Liver (tissue), 9 donors: ENCODE measurements around the gene XCR1. TPM values are rescaled to one million over a fixed set of nuclear protein-coding genes. Genes with fewer than 3 reads are reported as not detected.

Experiments used
- DNase-seq: peaks from one replicate; pipeline ENCODE4 v3.0.0-alpha.2; 2017; ENCODE audit warnings: low spot score
- H3K27ac ChIP-seq, 2 donors: one replicate each; pipeline ENCODE4 v1.7.0; 2013; ENCODE audit warnings: inconsistent platforms in 2 of 2, low read length in 2 of 2, control low read depth in 1 of 2, low read depth in 1 of 2, mild to moderate bottlenecking in 1 of 2
- H3K27me3 ChIP-seq, 4 donors: one replicate each; pipeline versions ENCODE4 v1.6.1 to v1.7.0; 2013; ENCODE audit warnings: low read length in 3 of 4, inconsistent platforms in 1 of 4, mild to moderate bottlenecking in 1 of 4, moderate library complexity in 1 of 4; ENCODE audit not compliant: control insufficient read depth in 4 of 4, insufficient read depth in 4 of 4
- H3K36me3 ChIP-seq, 4 donors: one replicate each; pipeline versions ENCODE4 v1.6.1 to v1.7.0; 2013; ENCODE audit warnings: low read length in 3 of 4, mild to moderate bottlenecking in 3 of 4, low read depth in 1 of 4, moderate library complexity in 1 of 4; ENCODE audit not compliant: control insufficient read depth in 4 of 4, insufficient read depth in 3 of 4
- H3K4me1 ChIP-seq, 4 donors: one replicate each; pipeline versions ENCODE4 v1.6.1 to v1.7.0; 2013; ENCODE audit warnings: low read length in 3 of 4, mild to moderate bottlenecking in 3 of 4, moderate library complexity in 1 of 4; ENCODE audit not compliant: control insufficient read depth in 4 of 4, insufficient read depth in 4 of 4
- H3K4me3 ChIP-seq, 3 donors: one replicate each; pipeline versions ENCODE4 v1.6.1 to v1.7.0; 2013; ENCODE audit warnings: low read length in 3 of 3, control low read depth in 1 of 3, low read depth in 1 of 3, mild to moderate bottlenecking in 1 of 3
- H3K9ac ChIP-seq, 2 donors: one replicate each; pipeline ENCODE4 v1.7.0; 2013; ENCODE audit warnings: low read length in 2 of 2, mild to moderate bottlenecking in 2 of 2, moderate library complexity in 2 of 2, control low read depth in 1 of 2, low read depth in 1 of 2
- H3K9me3 ChIP-seq, 4 donors: one replicate each; pipeline versions ENCODE4 v1.6.1 to v1.7.0; 2013; ENCODE audit warnings: low read length in 3 of 4; ENCODE audit not compliant: control insufficient read depth in 4 of 4
- ATF3 ChIP-seq: IDR thresholded peaks from 2 replicates; pipeline ENCODE4 v1.6.1; 2016; ENCODE audit warnings: antibody characterized with exemption
- EGR1 ChIP-seq, 2 donors: IDR thresholded peaks; 2 replicates each; pipeline ENCODE4 v1.6.1; 2016 to 2018; ENCODE audit warnings: antibody characterized with exemption in 2 of 2, low read depth in 2 of 2
- FOXA1 ChIP-seq: IDR thresholded peaks from 2 replicates; pipeline ENCODE4 v1.6.1; 2016; ENCODE audit warnings: antibody characterized with exemption
- FOXA2 ChIP-seq: IDR thresholded peaks from 2 replicates; pipeline ENCODE4 v1.6.1; 2016; ENCODE audit warnings: antibody characterized with exemption
- RAD21 ChIP-seq, 2 donors: IDR thresholded peaks; 2 replicates each; pipeline ENCODE4 v1.6.1; 2016; ENCODE audit warnings: antibody characterized with exemption in 2 of 2, mild to moderate bottlenecking in 2 of 2
- SP1 ChIP-seq: IDR thresholded peaks from 2 replicates; pipeline ENCODE4 v1.6.1; 2018; ENCODE audit warnings: antibody characterized with exemption, mild to moderate bottlenecking
- TAF1 ChIP-seq: conservative IDR thresholded peaks from 2 replicates; pipeline ENCODE4 v1.6.1; 2016; ENCODE audit warnings: antibody characterized with exemption, mild to moderate bottlenecking
- YY1 ChIP-seq: IDR thresholded peaks from 2 replicates; pipeline ENCODE4 v1.6.1; 2016; ENCODE audit warnings: antibody characterized with exemption, mild to moderate bottlenecking
- ZBTB33 ChIP-seq: IDR thresholded peaks from 2 replicates; pipeline ENCODE4 v1.6.1; 2016; ENCODE audit warnings: antibody characterized with exemption
- WGBS: extraction: QIAGEN DNeasy Blood & Tissue Kit; methylation state at CpG from one replicate; pipeline ENCODE4 v1.1.7; 2013; 5-methylcytosine and 5-hydroxymethylcytosine counted together
- polyA plus RNA-seq, 2 donors: library from polyadenylated mRNA; stranded (reverse) in 1 of 2; unstranded in 1 of 2; fragments of 200-250 nt in 1 of 2; fragments of >200 nt in 1 of 2; fragmentation: Nextera tagmentation in 1 of 2; extraction: Ambion mirVana in 1 of 2; gene quantifications; one replicate each; pipeline versions ENCODE4 v1.2.1 to v1.2.3, GENCODE V29; 2013 to 2015
- total RNA-seq, 2 donors: library from RNA; depleted of rRNA; stranded (reverse); fragments of >200 nt; gene quantifications; one replicate each; pipeline ENCODE4 v1.2.3, GENCODE V29; 2014
- TF ChIP-seq, protein P1 (sequence below): IDR thresholded peaks from 2 replicates; pipeline ENCODE4 v1.6.1; 2016; ENCODE audit warnings: antibody characterized with exemption, mild to moderate bottlenecking
- donor health status: healthy.
- donor health status: healthy.
- donor health status: healthy.
- donor health status: healthy.
- donor health status: healthy.

XCR1 gene
- total and polyA plus RNA-seq, 4 donors = under 0.01 to 0.08 (median 0.03) TPM; not detected in 1

GRCh38 chr3:46071222-46071858, 44.1 kb upstream of the XCR1 start:
- TF ChIP-seq EGR1 (IDR thresholded peaks at IDR 0.05; ENCODE audit: low read depth in 2 of 2) (no peak), YY1 (no peak), FOXA2 (no peak), ATF3 (no peak), RAD21 (IDR thresholded peaks at IDR 0.05) (no peak), FOXA1 (no peak), SP1 (no peak)
- TF ChIP-seq, protein P1, sequence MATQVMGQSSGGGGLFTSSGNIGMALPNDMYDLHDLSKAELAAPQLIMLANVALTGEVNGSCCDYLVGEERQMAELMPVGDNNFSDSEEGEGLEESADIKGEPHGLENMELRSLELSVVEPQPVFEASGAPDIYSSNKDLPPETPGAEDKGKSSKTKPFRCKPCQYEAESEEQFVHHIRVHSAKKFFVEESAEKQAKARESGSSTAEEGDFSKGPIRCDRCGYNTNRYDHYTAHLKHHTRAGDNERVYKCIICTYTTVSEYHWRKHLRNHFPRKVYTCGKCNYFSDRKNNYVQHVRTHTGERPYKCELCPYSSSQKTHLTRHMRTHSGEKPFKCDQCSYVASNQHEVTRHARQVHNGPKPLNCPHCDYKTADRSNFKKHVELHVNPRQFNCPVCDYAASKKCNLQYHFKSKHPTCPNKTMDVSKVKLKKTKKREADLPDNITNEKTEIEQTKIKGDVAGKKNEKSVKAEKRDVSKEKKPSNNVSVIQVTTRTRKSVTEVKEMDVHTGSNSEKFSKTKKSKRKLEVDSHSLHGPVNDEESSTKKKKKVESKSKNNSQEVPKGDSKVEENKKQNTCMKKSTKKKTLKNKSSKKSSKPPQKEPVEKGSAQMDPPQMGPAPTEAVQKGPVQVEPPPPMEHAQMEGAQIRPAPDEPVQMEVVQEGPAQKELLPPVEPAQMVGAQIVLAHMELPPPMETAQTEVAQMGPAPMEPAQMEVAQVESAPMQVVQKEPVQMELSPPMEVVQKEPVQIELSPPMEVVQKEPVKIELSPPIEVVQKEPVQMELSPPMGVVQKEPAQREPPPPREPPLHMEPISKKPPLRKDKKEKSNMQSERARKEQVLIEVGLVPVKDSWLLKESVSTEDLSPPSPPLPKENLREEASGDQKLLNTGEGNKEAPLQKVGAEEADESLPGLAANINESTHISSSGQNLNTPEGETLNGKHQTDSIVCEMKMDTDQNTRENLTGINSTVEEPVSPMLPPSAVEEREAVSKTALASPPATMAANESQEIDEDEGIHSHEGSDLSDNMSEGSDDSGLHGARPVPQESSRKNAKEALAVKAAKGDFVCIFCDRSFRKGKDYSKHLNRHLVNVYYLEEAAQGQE = no peak
- H3K9ac ChIP-seq = no peak overlapping the region
- H3K27ac ChIP-seq = no peak overlapping the region
- 89% methylated on average over 2 of the region's 2 CpGs for WGBS
- no peak for DNase-seq
- H3K36me3 ChIP-seq = no peaks in the 10 kb centered on the region
- H3K9me3 ChIP-seq = no peaks in the 10 kb centered on the region
- no peaks in the 10 kb centered on the region for H3K27me3 ChIP-seq
- no peak overlapping the region for H3K4me3 ChIP-seq
- H3K4me1 ChIP-seq = peaks cover 0 to 6% (median 0%) of the 10 kb centered on the region in 4 donors

GRCh38 chr3:46070595-46071093, 43.4 kb upstream of the XCR1 start:
- no peak for TF ChIP-seq TAF1
- TF ChIP-seq, protein P1 = no peak
- no peak for TF ChIP-seq ZBTB33
- no peak for TF ChIP-seq RAD21 (IDR thresholded peaks at IDR 0.05)
- H3K4me1 ChIP-seq = peaks cover 0 to 6% (median 0%) of the 10 kb centered on the region in 4 donors
- no peaks in the 10 kb centered on the region for H3K27me3 ChIP-seq
- no peak overlapping the region for H3K9ac ChIP-seq
- H3K36me3 ChIP-seq = no peaks in the 10 kb centered on the region
- no peaks in the 10 kb centered on the region for H3K9me3 ChIP-seq
- DNase-seq = no peak
- no peak overlapping the region for H3K4me3 ChIP-seq
- H3K27ac ChIP-seq = no peak overlapping the region
- 72% methylated on average over 1 of the region's 1 CpG for WGBS
